Liver (tissue), 9 donors: ENCODE measurements around the gene CASQ1. TPM values are rescaled to one million over a fixed set of nuclear protein-coding genes. Genes with fewer than 3 reads are reported as not detected.

Experiments
- DNase-seq: peaks from one replicate; pipeline ENCODE4 v3.0.0-alpha.2; 2017; ENCODE audit warnings: low spot score
- H3K27ac ChIP-seq, 2 donors: one replicate each; pipeline ENCODE4 v1.7.0; 2013; ENCODE audit warnings: inconsistent platforms in 2 of 2, low read length in 2 of 2, control low read depth in 1 of 2, low read depth in 1 of 2, mild to moderate bottlenecking in 1 of 2
- H3K27me3 ChIP-seq, 4 donors: one replicate each; pipeline versions ENCODE4 v1.6.1 to v1.7.0; 2013; ENCODE audit warnings: low read length in 3 of 4, inconsistent platforms in 1 of 4, mild to moderate bottlenecking in 1 of 4, moderate library complexity in 1 of 4; ENCODE audit not compliant: control insufficient read depth in 4 of 4, insufficient read depth in 4 of 4
- H3K36me3 ChIP-seq, 4 donors: one replicate each; pipeline versions ENCODE4 v1.6.1 to v1.7.0; 2013; ENCODE audit warnings: low read length in 3 of 4, mild to moderate bottlenecking in 3 of 4, low read depth in 1 of 4, moderate library complexity in 1 of 4; ENCODE audit not compliant: control insufficient read depth in 4 of 4, insufficient read depth in 3 of 4
- H3K4me1 ChIP-seq, 4 donors: one replicate each; pipeline versions ENCODE4 v1.6.1 to v1.7.0; 2013; ENCODE audit warnings: low read length in 3 of 4, mild to moderate bottlenecking in 3 of 4, moderate library complexity in 1 of 4; ENCODE audit not compliant: control insufficient read depth in 4 of 4, insufficient read depth in 4 of 4
- H3K4me3 ChIP-seq, 3 donors: one replicate each; pipeline versions ENCODE4 v1.6.1 to v1.7.0; 2013; ENCODE audit warnings: low read length in 3 of 3, control low read depth in 1 of 3, low read depth in 1 of 3, mild to moderate bottlenecking in 1 of 3
- H3K9ac ChIP-seq, 2 donors: one replicate each; pipeline ENCODE4 v1.7.0; 2013; ENCODE audit warnings: low read length in 2 of 2, mild to moderate bottlenecking in 2 of 2, moderate library complexity in 2 of 2, control low read depth in 1 of 2, low read depth in 1 of 2
- H3K9me3 ChIP-seq, 4 donors: one replicate each; pipeline versions ENCODE4 v1.6.1 to v1.7.0; 2013; ENCODE audit warnings: low read length in 3 of 4; ENCODE audit not compliant: control insufficient read depth in 4 of 4
- ATF3 ChIP-seq: IDR thresholded peaks from 2 replicates; pipeline ENCODE4 v1.6.1; 2016; ENCODE audit warnings: antibody characterized with exemption
- FOXA1 ChIP-seq: IDR thresholded peaks from 2 replicates; pipeline ENCODE4 v1.6.1; 2016; ENCODE audit warnings: antibody characterized with exemption
- FOXA2 ChIP-seq: IDR thresholded peaks from 2 replicates; pipeline ENCODE4 v1.6.1; 2016; ENCODE audit warnings: antibody characterized with exemption
- GABPA ChIP-seq, 2 donors: IDR thresholded peaks in 1 of 2; conservative IDR thresholded peaks in 1 of 2; 2 replicates each; pipeline ENCODE4 v1.6.1; 2016; ENCODE audit warnings: antibody characterized with exemption in 2 of 2, mild to moderate bottlenecking in 1 of 2, moderate library complexity in 1 of 2
- HNF4G ChIP-seq: IDR thresholded peaks from 2 replicates; pipeline ENCODE4 v1.6.1; 2016; ENCODE audit warnings: antibody characterized with exemption
- JUND ChIP-seq, 2 donors: IDR thresholded peaks; 2 replicates each; pipeline ENCODE4 v1.6.1; 2016; ENCODE audit warnings: antibody characterized with exemption in 2 of 2
- NR2F2 ChIP-seq: IDR thresholded peaks from 2 replicates; pipeline ENCODE4 v1.6.1; 2016; ENCODE audit warnings: antibody characterized with exemption
- RAD21 ChIP-seq, 2 donors: IDR thresholded peaks; 2 replicates each; pipeline ENCODE4 v1.6.1; 2016; ENCODE audit warnings: antibody characterized with exemption in 2 of 2, mild to moderate bottlenecking in 2 of 2
- REST ChIP-seq: IDR thresholded peaks from 2 replicates; pipeline ENCODE4 v1.6.1; 2016; ENCODE audit warnings: antibody characterized with exemption, mild to moderate bottlenecking
- RXRA ChIP-seq, 2 donors: IDR thresholded peaks; 2 replicates each; pipeline ENCODE4 v1.6.1; 2017 to 2018; ENCODE audit warnings: antibody characterized with exemption in 2 of 2, mild to moderate bottlenecking in 1 of 2
- SP1 ChIP-seq: IDR thresholded peaks from 2 replicates; pipeline ENCODE4 v1.6.1; 2018; ENCODE audit warnings: antibody characterized with exemption, mild to moderate bottlenecking
- YY1 ChIP-seq: IDR thresholded peaks from 2 replicates; pipeline ENCODE4 v1.6.1; 2016; ENCODE audit warnings: antibody characterized with exemption, mild to moderate bottlenecking
- ZBTB33 ChIP-seq: IDR thresholded peaks from 2 replicates; pipeline ENCODE4 v1.6.1; 2016; ENCODE audit warnings: antibody characterized with exemption
- WGBS: extraction: QIAGEN DNeasy Blood & Tissue Kit; methylation state at CpG from one replicate; pipeline ENCODE4 v1.1.7; 2013; 5-methylcytosine and 5-hydroxymethylcytosine counted together
- polyA plus RNA-seq, 2 donors: library from polyadenylated mRNA; stranded (reverse) in 1 of 2; unstranded in 1 of 2; fragments of 200-250 nt in 1 of 2; fragments of >200 nt in 1 of 2; fragmentation: Nextera tagmentation in 1 of 2; extraction: Ambion mirVana in 1 of 2; gene quantifications; one replicate each; pipeline versions ENCODE4 v1.2.1 to v1.2.3, GENCODE V29; 2013 to 2015
- total RNA-seq, 2 donors: library from RNA; depleted of rRNA; stranded (reverse); fragments of >200 nt; gene quantifications; one replicate each; pipeline ENCODE4 v1.2.3, GENCODE V29; 2014
- donor health status: healthy.
- donor health status: healthy.
- donor health status: healthy.
- donor health status: healthy.
- donor health status: healthy.

The CASQ1 gene
- total and polyA plus RNA-seq, 4 donors = not detected

- TF ChIP-seq RXRA (IDR thresholded peaks at IDR 0.05) (no peak), SP1 (no peak), JUND (IDR thresholded peaks at IDR 0.05) (no peak), GABPA (IDR thresholded peaks at IDR 0.05 in 1 of 2, conservative IDR thresholded peaks at IDR 0.05 in 1 of 2) (no peak), FOXA1 (no peak), REST (no peak)
Measured at GRCh38 chr1:160144921-160145320, 45.5 kb upstream of the CASQ1 start.

GRCh38 chr1:160146107-160146506, 44.3 kb upstream of the CASQ1 start:
- no peak overlapping the region for H3K4me3 ChIP-seq
- WGBS = 90% methylated on average over 14 of the region's 14 CpGs
- TF ChIP-seq FOXA2 (no peak), HNF4G (no peak), RAD21 (IDR thresholded peaks at IDR 0.05) (no peak), NR2F2 (no peak), FOXA1 (no peak), ZBTB33 (no peak)
- no peaks in the 10 kb centered on the region for H3K27me3 ChIP-seq
- no peaks in the 10 kb centered on the region for H3K9me3 ChIP-seq
- DNase-seq = no peak
- no peaks in the 10 kb centered on the region for H3K36me3 ChIP-seq
- no peaks in the 10 kb centered on the region for H3K4me1 ChIP-seq
- H3K27ac ChIP-seq = no peak overlapping the region
- H3K9ac ChIP-seq = no peak overlapping the region

More at GRCh38 chr1:160144921-160145320, 45.5 kb upstream of the CASQ1 start:
- 86% methylated on average over 4 of the region's 4 CpGs for WGBS
- Histone ChIP-seq H3K36me3 (no peaks in the 10 kb centered on the region), H3K27ac (no peak overlapping the region), H3K9ac (no peak overlapping the region), H3K4me3 (no peak overlapping the region), H3K4me1 (no peaks in the 10 kb centered on the region), H3K9me3 (no peaks in the 10 kb centered on the region), H3K27me3 (no peaks in the 10 kb centered on the region)
- no peak for DNase-seq

- H3K9me3 ChIP-seq = no peaks in the 10 kb centered on the region
- H3K9ac ChIP-seq = no peak overlapping the region
- no peaks in the 10 kb centered on the region for H3K36me3 ChIP-seq
- DNase-seq = no peak
- TF ChIP-seq RAD21 (IDR thresholded peaks at IDR 0.05) (no peak), HNF4G (no peak), YY1 (no peak), SP1 (no peak), NR2F2 (no peak), RXRA (IDR thresholded peaks at IDR 0.05) (no peak), FOXA2 (no peak), ATF3 (no peak), REST (no peak)
- H3K4me1 ChIP-seq = no peaks in the 10 kb centered on the region
- 76% methylated on average over 3 of the region's 3 CpGs for WGBS
- H3K4me3 ChIP-seq = no peak overlapping the region
- H3K27ac ChIP-seq = no peak overlapping the region
- no peaks in the 10 kb centered on the region for H3K27me3 ChIP-seq
Measured at GRCh38 chr1:160148121-160148520, 42.3 kb upstream of the CASQ1 start.
